ENCODE measurements around the gene TRAPPC14. TPM values are rescaled to one million over a fixed set of nuclear protein-coding genes. Genes with fewer than 3 reads are reported as not detected.

The TRAPPC14 gene
- total and polyA plus RNA-seq, 2 of the 13 experiments (the other 11 are each of a cell fraction or from before 2014, with no cell fraction given) = 4.7 to 9.6 TPM

- TF ChIP-seq BCLAF1 (IDR thresholded peaks at IDR 0.05) = no peak
- no peak for TF ChIP-seq ZNF597 (CRISPR knock-in tag; IDR thresholded peaks at IDR 0.05)
- no peak for TF ChIP-seq TMF1 (CRISPR knock-in tag; IDR thresholded peaks at IDR 0.05; ENCODE audit: low read depth)
- TF ChIP-seq SALL2 (CRISPR knock-in tag; IDR thresholded peaks at IDR 0.05) = peak; percentile 59; the same call in 1 of the 2 replicates
- TF ChIP-seq ZBTB7B (CRISPR knock-in tag; IDR thresholded peaks at IDR 0.05) = 0 out of 2 replicates have a peak, but pooled peaks have one; percentile 22
- no peak for TF ChIP-seq SMYD3 (CRISPR knock-in tag; IDR thresholded peaks at IDR 0.05)
- TF ChIP-seq MED1 (CRISPR knock-in tag; IDR thresholded peaks at IDR 0.05) = peak; percentile 67; the same call in 1 of the 2 replicates
- no peak for TF ChIP-seq ZNF230 (CRISPR knock-in tag; IDR thresholded peaks at IDR 0.05)
- 0 out of 2 replicates have a peak, but pooled peaks have one; percentile 6 for TF ChIP-seq CSRNP1 (CRISPR knock-in tag; IDR thresholded peaks at IDR 0.05)
- 0 out of 2 replicates have a peak, but pooled peaks have one; percentile 44 for TF ChIP-seq MEIS2 (CRISPR knock-in tag; IDR thresholded peaks at IDR 0.05)
- TF ChIP-seq KDM1A (CRISPR knock-in tag; IDR thresholded peaks at IDR 0.05) = no peak
- TF ChIP-seq JUND (CRISPR knock-in tag; IDR thresholded peaks at IDR 0.05) = no peak
- peak; percentile 36; the same call in 1 of the 2 replicates for TF ChIP-seq CBX5 (CRISPR knock-in tag; IDR thresholded peaks at IDR 0.05; ENCODE audit: borderline replicate concordance)
- TF ChIP-seq CEBPG (CRISPR knock-in tag; IDR thresholded peaks at IDR 0.05) = peak; percentile 76
- TF ChIP-seq ZBTB34 (CRISPR knock-in tag; IDR thresholded peaks at IDR 0.05) = no peak
- TF ChIP-seq WIZ (CRISPR knock-in tag; IDR thresholded peaks at IDR 0.05) = no peak
- TF ChIP-seq ISX (CRISPR knock-in tag; conservative IDR thresholded peaks at IDR 0.05) = no peak
- peak; percentile 15 for TF ChIP-seq TEAD3 (CRISPR knock-in tag; optimal IDR thresholded peaks at IDR 0.05; ENCODE audit: borderline replicate concordance)
- no peak for TF ChIP-seq ZNF691 (CRISPR knock-in tag; IDR thresholded peaks at IDR 0.05; ENCODE audit: borderline replicate concordance, low read depth)
- no peak for TF ChIP-seq THAP7 (CRISPR knock-in tag; IDR thresholded peaks at IDR 0.05)
- peak; percentile 34; the same call in 1 of the 2 replicates for TF ChIP-seq KMT2A (CRISPR knock-in tag; IDR thresholded peaks at IDR 0.05)
Observed at GRCh38 chr7:100148559-100149328, 9.8 kb downstream of the TRAPPC14 start, which contains the start of gene LAMTOR4 (continued).

Measured in HepG2 (cell line).